Dermis microvascular lymphatic vessel endothelial cell (primary cell): ENCODE data around the gene LSM2. TPM values are rescaled to one million over a fixed set of nuclear protein-coding genes. Genes with fewer than 3 reads are reported as not detected.
"Not testable (repeated sequence)": the region's sequence is repeated elsewhere in the genome, so short reads cannot be mapped to it uniquely, and the experiment has no call there.

Experiments
- DNase-seq, 2 donors: peaks; one replicate each; pipeline versions ENCODE4 v3.0.0 to v3.0.0-alpha.2; 2010; ENCODE audit warnings: low read depth in 2 of 2
- total RNA-seq: library from RNA; depleted of rRNA; stranded (reverse); fragments of >200 nt; gene quantifications from 2 replicates; pipeline ENCODE4 v1.2.1, GENCODE V29; 2014

Gene LSM2
- total RNA-seq, 1 donor from 2014 or later: 39.2 TPM

GRCh38 chr6:31827286-31828079 lies 20.7 kb upstream of the LSM2 start, which contains the start of gene HSPA1B:
Gene HSPA1B (plus strand): TSS chr6:31827738. CDS start chr6:31827951, 213 bp downstream.
- peak; percentile 88 to 99 for DNase-seq

- no peak for DNase-seq
Observed at GRCh38 chr6:31826793-31827285, 20.1 kb upstream of the LSM2 start.

GRCh38 chr6:31825553-31825952 lies 18.8 kb upstream of the LSM2 start:
- DNase-seq: no peak

- DNase-seq: not testable (repeated sequence)
Observed at GRCh38 chr6:31823592-31824196, 16.9 kb upstream of the LSM2 start.

GRCh38 chr6:31822036-31822821 lies 15.5 kb upstream of the LSM2 start:
- peak in 1 of 2 donors; percentile 72 for DNase-seq

GRCh38 chr6:31821301-31822035 lies 14.7 kb upstream of the LSM2 start:
- peak in 1 of 2 donors; percentile 43 for DNase-seq

GRCh38 chr6:31820399-31820798 lies 13.6 kb upstream of the LSM2 start:
- not testable (repeated sequence) for DNase-seq

- no peak for DNase-seq
Observed at GRCh38 chr6:31819871-31820299, 13.1 kb upstream of the LSM2 start.

- DNase-seq: not testable (repeated sequence)
Observed at GRCh38 chr6:31817929-31818511, 11.3 kb upstream of the LSM2 start.

GRCh38 chr6:31817133-31817928 lies 10.6 kb upstream of the LSM2 start:
- not testable (repeated sequence) for DNase-seq

- peak; percentile 91 to 97 for DNase-seq
Observed at GRCh38 chr6:31815025-31815838, 8.5 kb upstream of the LSM2 start, which contains the start of the genes HSPA1A and HSPA1L. Gene HSPA1A (plus strand): TSS chr6:31815543. CDS start chr6:31815757, 214 bp downstream. Gene HSPA1L (minus strand): TSS chr6:31815283. CDS start chr6:31811972, 3,311 bp downstream.

- DNase-seq: peak; percentile 83 to 98
Observed at GRCh38 chr6:31814677-31815024, 7.9 kb upstream of the LSM2 start.

- DNase-seq: no peak
Observed at GRCh38 chr6:31813465-31813849, 6.7 kb upstream of the LSM2 start.

GRCh38 chr6:31811645-31812044 lies 4.9 kb upstream of the LSM2 start:
- no peak for DNase-seq

GRCh38 chr6:31808599-31808998 lies 1.8 kb upstream of the LSM2 start:
- not testable (repeated sequence) for DNase-seq

- no peak for DNase-seq
Observed at GRCh38 chr6:31805939-31806469, 762 bp downstream of the LSM2 start.

GRCh38 chr6:31801031-31801927 lies 5.5 kb downstream of the LSM2 start:
- DNase-seq: not testable (repeated sequence)

GRCh38 chr6:31799781-31800180 lies 7.0 kb downstream of the LSM2 start:
- DNase-seq: no peak
